Measurements from ENCODE around the gene KMT2E. TPM values are rescaled to one million over a fixed set of nuclear protein-coding genes. Genes with fewer than 3 reads are reported as not detected.
A peak's percentile ranks its signal among the peaks of the same experiment; 100 is the strongest.

Gene KMT2E
- total and polyA plus RNA-seq, 2 donors (not counting 1 experiment from before 2014, with no cell fraction given), result 32.4 to 328 TPM

GRCh38 chr7:105060923-105061322, 46.9 kb downstream of the KMT2E start:
- Histone ChIP-seq H3K9ac (ENCODE audit: low read length) (no peak overlapping the region), H3K27ac (ENCODE audit: low read length in 2 of 2) (peak overlapping the region in 1 of 2 donors; percentile 39), H3K9me3 (ENCODE audit: control extremely low read depth in 1 of 3, control insufficient read depth in 2 of 3, insufficient read depth in 1 of 3, low read length in 2 of 3) (no peaks in the 10 kb centered on the region), H2AFZ (ENCODE audit: insufficient read depth, low read depth, low read length, poor library complexity, severe bottlenecking) (no peak overlapping the region), H4K20me1 (ENCODE audit: control insufficient read depth, insufficient read depth, low read length, poor library complexity, severe bottlenecking) (peaks cover 60% of the 10 kb centered on the region), H3K4me2 (replicated peaks; ENCODE audit: low read depth, low read length, poor library complexity, severe bottlenecking) (no peak overlapping the region), H3K27me3 (replicated peaks in 1 of 4; ENCODE audit: control extremely low read depth in 1 of 4, control insufficient read depth in 3 of 4, insufficient read depth in 4 of 4, low read length in 3 of 4) (no peaks in the 10 kb centered on the region), H3K4me3 (ENCODE audit: control extremely low read depth in 1 of 5, extremely low read depth in 1 of 5, insufficient read depth in 1 of 5, low read depth in 2 of 5, low read length in 4 of 5) (no peak overlapping the region), H3K79me2 (ENCODE audit: control insufficient read depth, insufficient read depth, low read length) (peaks cover 88% of the 10 kb centered on the region), H3K36me3 (replicated peaks in 1 of 2; ENCODE audit: control extremely low read depth in 1 of 2, control insufficient read depth in 1 of 2, extremely low read depth in 1 of 2, insufficient read depth in 2 of 2, low read length in 1 of 2) (peaks cover 4 to 66% of the 10 kb centered on the region in 2 experiments), H3K4me1 (ENCODE audit: control insufficient read depth in 2 of 2, insufficient read depth in 2 of 2, low read length in 2 of 2) (no peaks in the 10 kb centered on the region)
- Mint-ChIP-seq H3K27me3 (no peaks in the 10 kb centered on the region), H3K4me3 (no peak overlapping the region), H3K27ac (no peak overlapping the region), H3K9me3 (ENCODE audit: insufficient read depth) (no peaks in the 10 kb centered on the region), H3K4me1 (peaks cover 44% of the 10 kb centered on the region)
- no peak for TF ChIP-seq CTCF (IDR thresholded peaks at IDR 0.05)
- no peak for TF ChIP-seq EZH2 (IDR thresholded peaks at IDR 0.05; ENCODE audit: borderline replicate concordance, insufficient read depth, low read depth, low read length, poor library complexity, severe bottlenecking)
- no CpG with 5 or more reads among the region's 3 CpGs for WGBS (ENCODE audit: insufficient coverage)
- ChIA-PET CTCF (interaction anchor here (0.9 to 3.0 kb wide), 3 partner anchors 9 to 138 kb away, joined by 4 to 12 read pairs (median 6); no protein-coding TSS in a partner anchor), POLR2A (no interaction called here)
- ATAC-seq (ENCODE audit: low read depth) (no peak), DNase-seq (no peak)
- intact Hi-C loops (cut with micrococcal nuclease), result no loop called here

DNA sequence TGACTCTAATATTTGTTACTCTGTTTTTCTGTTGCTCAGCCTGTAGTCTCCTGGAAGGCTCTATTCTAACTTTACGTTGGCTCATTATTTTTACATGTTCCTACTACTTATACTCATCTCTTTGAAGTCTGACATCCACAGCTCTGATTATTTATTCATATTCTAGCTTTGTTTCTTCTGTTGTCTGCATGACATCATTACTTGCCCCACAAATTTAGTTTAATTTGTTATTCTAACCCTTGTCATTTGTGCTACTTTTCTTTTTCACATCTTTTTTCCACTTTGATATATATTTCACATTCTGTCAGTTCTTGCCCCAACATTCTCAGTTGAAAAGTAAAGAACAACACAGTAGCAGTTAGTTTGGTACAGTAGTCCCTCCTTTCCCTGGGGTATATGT, 51.1 kb downstream of the KMT2E start:
- no peaks in the 10 kb centered on the region for H3K27me3 Mint-ChIP-seq
- DNase-seq (no peak), ATAC-seq (ENCODE audit: low read depth) (no peak)
- H3K4me1 Mint-ChIP-seq, result peaks cover 16% of the 10 kb centered on the region
- no peak overlapping the region for H3K27ac Mint-ChIP-seq
- no CpG with 5 or more reads among the region's 1 CpG for WGBS (ENCODE audit: insufficient coverage)
- POLR2A ChIA-PET, result interaction anchor here (0.6 kb wide), 1 partner anchor 659 kb away, joined by 5 read pairs; no protein-coding TSS in a partner anchor
- Histone ChIP-seq H3K27me3 (replicated peaks in 1 of 4; ENCODE audit: control extremely low read depth in 1 of 4, control insufficient read depth in 3 of 4, insufficient read depth in 4 of 4, low read length in 3 of 4) (no peaks in the 10 kb centered on the region), H3K4me1 (ENCODE audit: control insufficient read depth in 2 of 2, insufficient read depth in 2 of 2, low read length in 2 of 2) (no peaks in the 10 kb centered on the region), H3K27ac (ENCODE audit: low read length in 2 of 2) (peak overlapping the region in 1 of 2 donors; percentile 23), H3K4me2 (replicated peaks; ENCODE audit: low read depth, low read length, poor library complexity, severe bottlenecking) (no peak overlapping the region), H3K9ac (ENCODE audit: low read length) (no peak overlapping the region), H4K20me1 (ENCODE audit: control insufficient read depth, insufficient read depth, low read length, poor library complexity, severe bottlenecking) (peaks cover 38% of the 10 kb centered on the region), H3K9me3 (ENCODE audit: control extremely low read depth in 1 of 3, control insufficient read depth in 2 of 3, insufficient read depth in 1 of 3, low read length in 2 of 3) (no peaks in the 10 kb centered on the region), H3K4me3 (ENCODE audit: control extremely low read depth in 1 of 5, extremely low read depth in 1 of 5, insufficient read depth in 1 of 5, low read depth in 2 of 5, low read length in 4 of 5) (no peak overlapping the region), H3K79me2 (ENCODE audit: control insufficient read depth, insufficient read depth, low read length) (peaks cover 74% of the 10 kb centered on the region), H2AFZ (ENCODE audit: insufficient read depth, low read depth, low read length, poor library complexity, severe bottlenecking) (no peak overlapping the region), H3K36me3 (replicated peaks in 1 of 2; ENCODE audit: control extremely low read depth in 1 of 2, control insufficient read depth in 1 of 2, extremely low read depth in 1 of 2, insufficient read depth in 2 of 2, low read length in 1 of 2) (peaks cover 13 to 86% of the 10 kb centered on the region in 2 experiments)
- CTCF ChIA-PET, result interaction anchor here (1.4 kb wide), 1 partner anchor 182 kb away, joined by 3 read pairs; no protein-coding TSS in a partner anchor
- H3K4me3 Mint-ChIP-seq, result no peak overlapping the region
- intact Hi-C loops (cut with micrococcal nuclease), result no loop called here
- H3K9me3 Mint-ChIP-seq (ENCODE audit: insufficient read depth), result no peaks in the 10 kb centered on the region
- TF ChIP-seq EZH2 (IDR thresholded peaks at IDR 0.05; ENCODE audit: borderline replicate concordance, insufficient read depth, low read depth, low read length, poor library complexity, severe bottlenecking) (no peak), CTCF (IDR thresholded peaks at IDR 0.05) (no peak)
